ENCODE measurements around the gene LDAH.
"Not testable (repeated sequence)": the region's sequence is repeated elsewhere in the genome, so short reads cannot be mapped to it uniquely, and the experiment has no call there.

Gene LDAH

GRCh38 chr2:20726913-20727312, 96.0 kb downstream of the LDAH start:
- no peak overlapping the region for H3K4me3 ChIP-seq (replicated peaks in 1 of 2; ENCODE audit: low read depth in 2 of 2, low read length in 2 of 2)
- TF ChIP-seq, protein P1, sequence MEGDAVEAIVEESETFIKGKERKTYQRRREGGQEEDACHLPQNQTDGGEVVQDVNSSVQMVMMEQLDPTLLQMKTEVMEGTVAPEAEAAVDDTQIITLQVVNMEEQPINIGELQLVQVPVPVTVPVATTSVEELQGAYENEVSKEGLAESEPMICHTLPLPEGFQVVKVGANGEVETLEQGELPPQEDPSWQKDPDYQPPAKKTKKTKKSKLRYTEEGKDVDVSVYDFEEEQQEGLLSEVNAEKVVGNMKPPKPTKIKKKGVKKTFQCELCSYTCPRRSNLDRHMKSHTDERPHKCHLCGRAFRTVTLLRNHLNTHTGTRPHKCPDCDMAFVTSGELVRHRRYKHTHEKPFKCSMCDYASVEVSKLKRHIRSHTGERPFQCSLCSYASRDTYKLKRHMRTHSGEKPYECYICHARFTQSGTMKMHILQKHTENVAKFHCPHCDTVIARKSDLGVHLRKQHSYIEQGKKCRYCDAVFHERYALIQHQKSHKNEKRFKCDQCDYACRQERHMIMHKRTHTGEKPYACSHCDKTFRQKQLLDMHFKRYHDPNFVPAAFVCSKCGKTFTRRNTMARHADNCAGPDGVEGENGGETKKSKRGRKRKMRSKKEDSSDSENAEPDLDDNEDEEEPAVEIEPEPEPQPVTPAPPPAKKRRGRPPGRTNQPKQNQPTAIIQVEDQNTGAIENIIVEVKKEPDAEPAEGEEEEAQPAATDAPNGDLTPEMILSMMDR (IDR thresholded peaks at IDR 0.05; ENCODE audit: low read depth, low read length) = no peak
- no peak for DNase-seq (ENCODE audit: low read depth in 2 of 2)

DNA sequence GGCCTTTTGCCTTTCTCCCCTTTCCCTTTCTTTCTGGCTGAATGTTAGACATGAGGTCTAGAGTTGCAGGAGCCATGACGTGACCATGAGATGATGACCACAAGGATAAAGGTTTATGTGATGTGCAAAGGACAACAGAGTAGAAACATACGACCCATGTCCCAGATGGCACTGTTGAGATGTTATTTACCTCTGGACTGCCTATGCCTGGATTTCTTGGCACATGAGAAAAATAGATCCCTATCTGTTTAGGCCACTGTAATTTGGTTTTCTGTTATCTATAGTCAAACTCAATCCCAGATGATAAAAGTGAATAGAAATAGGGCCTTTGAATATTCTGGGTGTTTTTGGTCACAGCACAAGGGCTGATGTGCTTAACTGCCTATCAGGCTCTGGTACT, 97.1 kb downstream of the LDAH start:
- H3K4me3 ChIP-seq (replicated peaks in 1 of 2; ENCODE audit: low read depth in 2 of 2, low read length in 2 of 2) = no peak overlapping the region
- DNase-seq (ENCODE audit: low read depth in 2 of 2) = no peak
- TF ChIP-seq, protein P1 (IDR thresholded peaks at IDR 0.05; ENCODE audit: low read depth, low read length) = no peak

DNA sequence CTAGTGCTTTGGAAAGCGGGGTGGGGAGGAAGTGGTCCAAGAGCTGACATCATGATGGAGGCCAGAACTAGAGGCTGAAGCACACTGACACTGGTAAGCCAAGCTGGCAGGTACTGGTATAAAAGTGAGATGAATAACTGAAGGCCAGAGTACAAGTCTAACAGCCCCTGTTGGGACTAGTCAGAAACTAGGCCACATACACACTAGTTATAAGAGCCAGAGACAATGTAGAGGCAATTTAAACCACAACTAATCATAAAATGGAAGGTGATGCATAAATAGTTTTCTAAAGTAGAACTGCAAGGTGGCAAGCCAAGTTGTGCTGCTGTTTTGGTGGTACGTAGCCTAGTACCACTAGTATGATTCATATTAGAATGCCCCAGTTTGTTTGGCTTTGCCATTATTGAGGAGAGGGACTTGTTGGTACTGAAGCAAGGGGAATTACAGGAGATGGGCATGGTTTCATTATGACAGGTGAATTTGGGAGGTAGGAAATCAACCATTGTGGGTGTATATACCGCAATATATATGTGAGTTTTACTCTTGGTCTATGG, 98.3 kb downstream of the LDAH start:
- no peak for DNase-seq (ENCODE audit: low read depth in 2 of 2)
- no peak overlapping the region for H3K4me3 ChIP-seq (replicated peaks in 1 of 2; ENCODE audit: low read depth in 2 of 2, low read length in 2 of 2)
- TF ChIP-seq, protein P1 (IDR thresholded peaks at IDR 0.05; ENCODE audit: low read depth, low read length) = no peak

GRCh38 chr2:20723543-20723942, 99.4 kb downstream of the LDAH start:
- DNase-seq (ENCODE audit: low read depth in 2 of 2) = peak in 1 of 2 donors; percentile 28
- TF ChIP-seq, protein P1 (IDR thresholded peaks at IDR 0.05; ENCODE audit: low read depth, low read length) = no peak
- H3K4me3 ChIP-seq (replicated peaks in 1 of 2; ENCODE audit: low read depth in 2 of 2, low read length in 2 of 2) = no peak overlapping the region

DNA sequence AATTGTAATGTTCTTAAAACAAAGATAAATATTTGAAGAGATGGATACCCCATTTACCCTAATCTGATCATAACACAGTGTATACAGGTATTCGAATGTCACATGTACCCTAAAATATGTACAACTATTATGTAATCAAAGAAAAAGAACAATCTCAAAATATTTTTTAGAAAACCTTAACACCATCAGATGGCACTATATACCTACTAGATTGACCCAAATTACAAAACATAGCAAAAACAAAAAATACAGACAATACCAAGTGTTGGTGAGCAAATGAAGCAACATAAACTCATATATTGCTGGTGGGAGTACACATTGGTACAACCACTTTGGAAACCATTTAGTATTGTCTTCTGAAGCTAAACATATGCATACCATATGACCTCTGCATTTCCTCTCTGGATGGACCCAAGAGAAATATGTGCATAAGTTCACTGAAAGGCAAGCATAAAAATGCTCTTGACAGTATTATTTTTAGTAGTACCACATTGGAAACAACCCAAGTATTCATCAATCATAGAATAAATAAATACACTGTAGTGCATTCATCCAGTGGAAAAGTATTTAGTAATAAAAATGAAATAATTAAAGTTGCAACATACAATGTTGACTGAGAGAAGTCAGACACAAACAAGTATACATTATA, 100.2 kb downstream of the LDAH start:
- no peak for DNase-seq (ENCODE audit: low read depth in 2 of 2)
- TF ChIP-seq, protein P1 (IDR thresholded peaks at IDR 0.05; ENCODE audit: low read depth, low read length) = no peak
- no peak overlapping the region for H3K4me3 ChIP-seq (replicated peaks in 1 of 2; ENCODE audit: low read depth in 2 of 2, low read length in 2 of 2)

GRCh38 chr2:20717641-20718040, 105.3 kb downstream of the LDAH start:
- TF ChIP-seq, protein P1 (IDR thresholded peaks at IDR 0.05; ENCODE audit: low read depth, low read length) = no peak
- no peak for DNase-seq (ENCODE audit: low read depth in 2 of 2)
- no peak overlapping the region for H3K4me3 ChIP-seq (replicated peaks in 1 of 2; ENCODE audit: low read depth in 2 of 2, low read length in 2 of 2)

- H3K4me3 ChIP-seq (replicated peaks in 1 of 2; ENCODE audit: low read depth in 2 of 2, low read length in 2 of 2); DNase-seq (ENCODE audit: low read depth in 2 of 2): not testable (repeated sequence)
Measured at GRCh38 chr2:20716164-20716563, 106.7 kb downstream of the LDAH start.

GRCh38 chr2:20714412-20714811, 108.5 kb downstream of the LDAH start:
- not testable (repeated sequence) for H3K4me3 ChIP-seq (replicated peaks in 1 of 2; ENCODE audit: low read depth in 2 of 2, low read length in 2 of 2); DNase-seq (ENCODE audit: low read depth in 2 of 2)

- DNase-seq (ENCODE audit: low read depth in 2 of 2); H3K4me3 ChIP-seq (replicated peaks in 1 of 2; ENCODE audit: low read depth in 2 of 2, low read length in 2 of 2): not testable (repeated sequence)
Measured at GRCh38 chr2:20713585-20713984, 109.3 kb downstream of the LDAH start.

DNA sequence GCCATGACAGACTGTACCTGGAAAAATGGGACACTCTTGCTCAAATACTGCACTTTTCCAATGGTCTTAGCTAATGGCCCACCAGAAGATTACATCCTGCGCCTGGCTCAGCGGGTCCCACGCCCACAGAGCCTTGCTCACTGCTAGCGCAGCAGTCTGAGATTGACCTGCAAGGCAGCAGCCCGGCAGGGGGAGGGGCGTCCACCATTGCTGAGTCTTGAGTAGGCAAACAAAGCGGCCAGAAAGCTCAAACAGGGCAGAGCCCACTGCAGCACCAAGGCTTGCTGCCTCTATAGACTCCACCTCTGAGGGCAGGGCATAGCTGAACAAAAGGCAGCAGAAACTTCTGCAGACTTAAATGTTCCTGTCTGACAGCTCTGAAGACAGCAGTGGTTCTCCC, 111.3 kb downstream of the LDAH start:
- not testable (repeated sequence) for H3K4me3 ChIP-seq (replicated peaks in 1 of 2; ENCODE audit: low read depth in 2 of 2, low read length in 2 of 2); DNase-seq (ENCODE audit: low read depth in 2 of 2)

All from cardiac fibroblast (primary cell).